GM18511 (cell line): ENCODE results near the gene ZNF280A.
"Not testable (repeated sequence)": the region's sequence is repeated elsewhere in the genome, so short reads cannot be mapped to it uniquely, and the experiment has no call there.

Experiments
- ATAC-seq: cut with Tn5 transposase; IDR thresholded peaks from one replicate; pipeline ENCODE4 v1.9.1; 2021; ENCODE audit warnings: mild to moderate bottlenecking, moderate library complexity; ENCODE audit not compliant: unreplicated experiment

Gene ZNF280A

GRCh38 chr22:22545084-22545483 lies 25.0 kb upstream of the ZNF280A start:
- no peak for ATAC-seq

- no peak for ATAC-seq
Observed at GRCh38 chr22:22538226-22538989, 18.3 kb upstream of the ZNF280A start.

GRCh38 chr22:22536916-22537315 lies 16.8 kb upstream of the ZNF280A start:
- ATAC-seq: no peak

GRCh38 chr22:22536515-22536914 lies 16.4 kb upstream of the ZNF280A start:
- no peak for ATAC-seq

GRCh38 chr22:22535662-22536061 lies 15.6 kb upstream of the ZNF280A start:
- no peak for ATAC-seq

- no peak for ATAC-seq
Observed at GRCh38 chr22:22534604-22535415, 14.7 kb upstream of the ZNF280A start.

- no peak for ATAC-seq
Observed at GRCh38 chr22:22533863-22534262, 13.8 kb upstream of the ZNF280A start.

- no peak for ATAC-seq
Observed at GRCh38 chr22:22533417-22533816, 13.3 kb upstream of the ZNF280A start.

- ATAC-seq: not testable (repeated sequence)
Observed at GRCh38 chr22:22532547-22533071, 12.5 kb upstream of the ZNF280A start.

GRCh38 chr22:22531770-22532546 lies 11.9 kb upstream of the ZNF280A start:
- no peak for ATAC-seq

- no peak for ATAC-seq
Observed at GRCh38 chr22:22528780-22529179, 8.7 kb upstream of the ZNF280A start.

GRCh38 chr22:22527312-22527711 lies 7.2 kb upstream of the ZNF280A start:
- ATAC-seq: no peak

- no peak for ATAC-seq
Observed at GRCh38 chr22:22526125-22526912, 6.2 kb upstream of the ZNF280A start.

GRCh38 chr22:22523494-22523893 lies 3.4 kb upstream of the ZNF280A start:
- no peak for ATAC-seq

- ATAC-seq: no peak
Observed at GRCh38 chr22:22521631-22522030, 1.6 kb upstream of the ZNF280A start.

- no peak for ATAC-seq
Observed at GRCh38 chr22:22520667-22521602, 865 bp upstream of the ZNF280A start.

GRCh38 chr22:22519591-22519990 lies 479 bp downstream of the ZNF280A start:
- no peak for ATAC-seq

GRCh38 chr22:22516992-22517391 lies 3.1 kb downstream of the ZNF280A start:
- no peak for ATAC-seq

GRCh38 chr22:22515890-22516289 lies 4.2 kb downstream of the ZNF280A start:
- ATAC-seq: no peak
